ENCODE measurements around the gene ANTXR1. TPM values are rescaled to one million over a fixed set of nuclear protein-coding genes. Genes with fewer than 3 reads are reported as not detected.

ANTXR1 gene
- total RNA-seq, 1 donor from 2014 or later, result 54.3 TPM

GRCh38 chr2:69124343-69124742 lies 111.4 kb downstream of the ANTXR1 start:
- DNase-seq (no peak), ATAC-seq (no peak)
- no peak overlapping the region for H3K27ac ChIP-seq
- H3K36me3 ChIP-seq, result peaks cover 24% of the 10 kb centered on the region
- H3K9me3 ChIP-seq, result no peaks in the 10 kb centered on the region
- H3K27me3 ChIP-seq (ENCODE audit: low read depth), result no peaks in the 10 kb centered on the region
- intact Hi-C loops (cut with DNase I), result no loop called here
- TF ChIP-seq CTCF (IDR thresholded peaks at IDR 0.05), result no peak
- no peaks in the 10 kb centered on the region for H3K4me1 ChIP-seq
- no peak overlapping the region for H3K4me3 ChIP-seq

- DNase-seq (no peak), ATAC-seq (no peak)
- H3K36me3 ChIP-seq, result peaks cover 24% of the 10 kb centered on the region
- no peaks in the 10 kb centered on the region for H3K27me3 ChIP-seq (ENCODE audit: low read depth)
- H3K4me3 ChIP-seq, result no peak overlapping the region
- no peaks in the 10 kb centered on the region for H3K9me3 ChIP-seq
- no peak for TF ChIP-seq CTCF (IDR thresholded peaks at IDR 0.05)
- intact Hi-C loops (cut with DNase I), result no loop called here
- no peak overlapping the region for H3K27ac ChIP-seq
- H3K4me1 ChIP-seq, result no peaks in the 10 kb centered on the region
These were observed 112.8 kb downstream of the ANTXR1 start for GRCh38 chr2:69125816-69126215.

- H3K36me3 ChIP-seq, result peaks cover 24% of the 10 kb centered on the region
- intact Hi-C loops (cut with DNase I), result no loop called here
- no peak for TF ChIP-seq CTCF (IDR thresholded peaks at IDR 0.05)
- H3K4me1 ChIP-seq, result no peaks in the 10 kb centered on the region
- H3K27me3 ChIP-seq (ENCODE audit: low read depth), result no peaks in the 10 kb centered on the region
- DNase-seq, result no peak
- no peak overlapping the region for H3K4me3 ChIP-seq
- no peak for ATAC-seq
- no peak overlapping the region for H3K27ac ChIP-seq
- no peaks in the 10 kb centered on the region for H3K9me3 ChIP-seq
These were observed 113.4 kb downstream of the ANTXR1 start for GRCh38 chr2:69126341-69126740.

GRCh38 chr2:69131452-69131851 lies 118.5 kb downstream of the ANTXR1 start:
- no peak for ATAC-seq
- Histone ChIP-seq H3K9me3 (no peaks in the 10 kb centered on the region), H3K36me3 (no peaks in the 10 kb centered on the region), H3K27ac (no peak overlapping the region), H3K4me1 (no peaks in the 10 kb centered on the region), H3K4me3 (no peak overlapping the region), H3K27me3 (ENCODE audit: low read depth) (no peaks in the 10 kb centered on the region)
- no peak for DNase-seq
- intact Hi-C loops (cut with DNase I), result no loop called here
- no peak for TF ChIP-seq CTCF (IDR thresholded peaks at IDR 0.05)

- Histone ChIP-seq H3K4me3 (no peak overlapping the region), H3K4me1 (no peaks in the 10 kb centered on the region), H3K36me3 (no peaks in the 10 kb centered on the region), H3K9me3 (no peaks in the 10 kb centered on the region), H3K27ac (no peak overlapping the region), H3K27me3 (ENCODE audit: low read depth) (no peaks in the 10 kb centered on the region)
- no peak for ATAC-seq
- TF ChIP-seq CTCF (IDR thresholded peaks at IDR 0.05), result no peak
- no peak for DNase-seq
- intact Hi-C loops (cut with DNase I), result no loop called here
These were observed 119.2 kb downstream of the ANTXR1 start for GRCh38 chr2:69131983-69132675.

All from lower lobe of right lung (tissue), 2 donors.